ENCODE results near the gene FAM221B.

DNA sequence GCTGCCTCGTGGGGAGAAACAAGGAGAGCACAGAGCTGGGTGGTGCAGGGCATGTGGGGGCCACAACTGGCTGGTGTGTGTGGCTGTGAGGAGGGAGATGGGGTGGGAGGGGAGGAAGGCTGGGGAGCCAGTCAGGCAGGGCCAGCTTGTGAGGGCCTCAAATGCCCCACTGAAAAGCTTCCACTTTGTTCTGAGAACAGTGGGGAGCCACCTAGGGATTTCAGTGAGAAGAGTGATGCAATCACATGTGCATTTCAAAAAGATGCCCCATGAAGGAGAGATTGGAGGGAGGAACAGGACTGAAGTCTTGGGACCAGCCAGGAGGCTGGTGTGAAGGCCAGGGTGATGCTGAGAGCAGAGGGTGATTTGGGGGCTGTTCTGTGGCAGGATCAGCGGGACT lies 40.4 kb upstream of the FAM221B start:
- TF ChIP-seq, protein P1, sequence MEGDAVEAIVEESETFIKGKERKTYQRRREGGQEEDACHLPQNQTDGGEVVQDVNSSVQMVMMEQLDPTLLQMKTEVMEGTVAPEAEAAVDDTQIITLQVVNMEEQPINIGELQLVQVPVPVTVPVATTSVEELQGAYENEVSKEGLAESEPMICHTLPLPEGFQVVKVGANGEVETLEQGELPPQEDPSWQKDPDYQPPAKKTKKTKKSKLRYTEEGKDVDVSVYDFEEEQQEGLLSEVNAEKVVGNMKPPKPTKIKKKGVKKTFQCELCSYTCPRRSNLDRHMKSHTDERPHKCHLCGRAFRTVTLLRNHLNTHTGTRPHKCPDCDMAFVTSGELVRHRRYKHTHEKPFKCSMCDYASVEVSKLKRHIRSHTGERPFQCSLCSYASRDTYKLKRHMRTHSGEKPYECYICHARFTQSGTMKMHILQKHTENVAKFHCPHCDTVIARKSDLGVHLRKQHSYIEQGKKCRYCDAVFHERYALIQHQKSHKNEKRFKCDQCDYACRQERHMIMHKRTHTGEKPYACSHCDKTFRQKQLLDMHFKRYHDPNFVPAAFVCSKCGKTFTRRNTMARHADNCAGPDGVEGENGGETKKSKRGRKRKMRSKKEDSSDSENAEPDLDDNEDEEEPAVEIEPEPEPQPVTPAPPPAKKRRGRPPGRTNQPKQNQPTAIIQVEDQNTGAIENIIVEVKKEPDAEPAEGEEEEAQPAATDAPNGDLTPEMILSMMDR (IDR thresholded peaks at IDR 0.05) = no peak
- TF ChIP-seq POLR2A (IDR thresholded peaks at IDR 0.05) = no peak
